ENCODE results near the gene LETMD1. TPM values are rescaled to one million over a fixed set of nuclear protein-coding genes. Genes with fewer than 3 reads are reported as not detected.
A peak's percentile ranks its signal among the peaks of the same experiment; 100 is the strongest.

LETMD1 gene
- total and polyA plus RNA-seq, 9 of the 15 experiments (the other 6 are each of a cell fraction or from before 2014, with no cell fraction given): 58.7 to 163 (median 75.4) TPM

GRCh38 chr12:51085757-51086156 lies 37.6 kb downstream of the LETMD1 start:
- ATAC-seq (no peak), FAIRE-seq (no peak), DNase-seq (ENCODE audit: extremely low read depth in 1 of 4, low spot score in 3 of 4) (no peak)
- no peak overlapping the region for H3K27ac ChIP-seq (ENCODE audit: extremely low read depth, low read depth, low read length)
- ChIA-PET CTCF (ENCODE audit: low intra/inter-chr PET ratio) (no interaction called here), POLR2A (no interaction called here)
- 40% methylated on average over 3 of the region's 3 CpGs for WGBS (ENCODE audit: insufficient coverage, low coverage, missing lambda C conversion rate)
- intact Hi-C loops (cut with micrococcal nuclease) (no loop called here), in situ Hi-C loops (cut with MboI) (no loop called here)
- peaks cover 20% of the 10 kb centered on the region for H3K79me2 ChIP-seq (ENCODE audit: control insufficient read depth, insufficient read depth, low read length)
- no peak for TF ChIP-seq ETS2 (tag; IDR thresholded peaks at IDR 0.05; ENCODE audit: borderline replicate concordance, poor library complexity, severe bottlenecking)
- no peaks in the 10 kb centered on the region for H3K9me1 ChIP-seq (ENCODE audit: control insufficient read depth, insufficient read depth, low read length)
- BruUV-seq (replicated peaks): no TSS peak
- no peaks in the 10 kb centered on the region for H4K20me1 ChIP-seq (replicated peaks; ENCODE audit: control insufficient read depth, insufficient read depth, low read length)
- no peak overlapping the region for H2AFZ ChIP-seq (ENCODE audit: low read depth, low read length)
- H3K9ac ChIP-seq (ENCODE audit: insufficient read depth in 1 of 2, low read depth in 2 of 2, low read length in 2 of 2): no peak overlapping the region
- no peak overlapping the region for H3K4me2 ChIP-seq (ENCODE audit: insufficient read depth, low read length)
- H3K36me3 ChIP-seq (ENCODE audit: control insufficient read depth, insufficient read depth, low read length): no peaks in the 10 kb centered on the region
- peaks cover 14 to 17% of the 10 kb centered on the region in 2 experiments; a peak in 3 of 5 replicates for H3K4me1 ChIP-seq (replicated peaks in 1 of 2; ENCODE audit: control insufficient read depth in 2 of 2, insufficient read depth in 2 of 2, low read length in 2 of 2)
- H3K27me3 ChIP-seq (ENCODE audit: control insufficient read depth in 2 of 2, insufficient read depth in 2 of 2, low read length in 2 of 2): no peaks in the 10 kb centered on the region; a peak in 1 of 5 replicates
- H3K9me3 ChIP-seq (replicated peaks; ENCODE audit: control insufficient read depth, insufficient read depth, low read depth, low read length): no peaks in the 10 kb centered on the region
- no peak overlapping the region for H3K4me3 ChIP-seq

DNA sequence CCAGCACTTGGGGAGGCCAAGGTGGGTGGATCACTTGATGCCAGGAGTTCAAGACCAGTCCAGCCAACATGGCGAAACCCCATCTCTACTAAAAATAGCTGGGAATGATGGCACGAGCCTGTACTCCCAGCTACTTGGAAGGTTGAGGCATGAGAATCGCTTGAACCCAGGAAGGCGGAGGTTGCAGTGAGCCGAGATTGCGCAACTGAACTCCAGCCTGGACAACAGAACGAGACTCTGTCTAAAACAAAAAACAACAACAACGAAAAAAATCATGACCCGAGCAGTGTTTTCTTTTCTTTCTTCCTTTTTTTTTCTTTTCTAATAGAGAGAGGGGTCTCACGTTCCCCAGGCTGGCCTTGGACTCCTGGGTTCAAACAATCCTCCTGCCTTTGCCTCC lies 38.8 kb downstream of the LETMD1 start:
- H2AFZ ChIP-seq (ENCODE audit: low read depth, low read length): no peak overlapping the region
- DNase-seq (ENCODE audit: extremely low read depth in 1 of 4, low spot score in 3 of 4): no peak
- no peaks in the 10 kb centered on the region for H3K9me1 ChIP-seq (ENCODE audit: control insufficient read depth, insufficient read depth, low read length)
- peaks cover 7 to 17% of the 10 kb centered on the region in 2 experiments; a peak in 2 of 5 replicates for H3K4me1 ChIP-seq (replicated peaks in 1 of 2; ENCODE audit: control insufficient read depth in 2 of 2, insufficient read depth in 2 of 2, low read length in 2 of 2)
- no peak overlapping the region for H3K27ac ChIP-seq (ENCODE audit: extremely low read depth, low read depth, low read length)
- H4K20me1 ChIP-seq (replicated peaks; ENCODE audit: control insufficient read depth, insufficient read depth, low read length): no peaks in the 10 kb centered on the region
- no peak overlapping the region for H3K4me2 ChIP-seq (ENCODE audit: insufficient read depth, low read length)
- in situ Hi-C loops (cut with MboI) (no loop called here), intact Hi-C loops (cut with micrococcal nuclease) (no loop called here)
- no peaks in the 10 kb centered on the region for H3K36me3 ChIP-seq (ENCODE audit: control insufficient read depth, insufficient read depth, low read length)
- no peak overlapping the region for H3K9ac ChIP-seq (ENCODE audit: insufficient read depth in 1 of 2, low read depth in 2 of 2, low read length in 2 of 2)
- H3K79me2 ChIP-seq (ENCODE audit: control insufficient read depth, insufficient read depth, low read length): peaks cover 13% of the 10 kb centered on the region
- 65% methylated on average over 10 of the region's 10 CpGs for WGBS (ENCODE audit: insufficient coverage, low coverage, missing lambda C conversion rate)
- no TSS peak for BruUV-seq (replicated peaks)
- FAIRE-seq: no peak
- no peaks in the 10 kb centered on the region for H3K9me3 ChIP-seq (replicated peaks; ENCODE audit: control insufficient read depth, insufficient read depth, low read depth, low read length)
- no peak overlapping the region for H3K4me3 ChIP-seq
- ChIA-PET CTCF (ENCODE audit: low intra/inter-chr PET ratio) (no interaction called here), POLR2A (no interaction called here)
- TF ChIP-seq EP400 (IDR thresholded peaks at IDR 0.05): no peak
- peak; percentile 71; the same call in 1 of the 2 replicates for TF ChIP-seq CEBPG (CRISPR knock-in tag; IDR thresholded peaks at IDR 0.05)
- TF ChIP-seq CEBPG (tag; conservative IDR thresholded peaks at IDR 0.05 in 1 of 2, IDR thresholded peaks at IDR 0.05 in 1 of 2): peak; percentile 56 to 88
- TF ChIP-seq CEBPB (tag; IDR thresholded peaks at IDR 0.05): peak; percentile 94
- no peaks in the 10 kb centered on the region; a peak in 1 of 5 replicates for H3K27me3 ChIP-seq (ENCODE audit: control insufficient read depth in 2 of 2, insufficient read depth in 2 of 2, low read length in 2 of 2)
- no peak for ATAC-seq

All from K562 (cell line).